ENCODE results near the gene BMP7.

DNA sequence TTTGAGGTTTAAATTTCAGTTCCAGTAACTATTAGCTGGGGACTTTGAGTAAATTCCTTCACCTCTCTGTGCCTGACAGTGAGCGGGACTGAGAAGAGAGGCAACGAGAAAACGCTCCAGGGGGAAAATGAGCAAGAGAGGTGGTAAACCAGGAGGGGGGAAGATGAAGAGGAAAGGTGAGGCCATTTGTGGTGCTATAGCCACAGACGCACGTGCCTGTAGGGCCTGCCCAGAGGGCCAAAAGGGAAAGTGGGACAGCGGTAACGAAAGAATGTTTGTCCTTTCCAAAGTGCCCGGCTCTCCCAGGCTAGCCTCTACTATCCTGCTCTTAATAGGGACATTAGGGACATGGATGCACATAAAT, 99.2 kb downstream of the BMP7 start:
- TF ChIP-seq, protein P1, sequence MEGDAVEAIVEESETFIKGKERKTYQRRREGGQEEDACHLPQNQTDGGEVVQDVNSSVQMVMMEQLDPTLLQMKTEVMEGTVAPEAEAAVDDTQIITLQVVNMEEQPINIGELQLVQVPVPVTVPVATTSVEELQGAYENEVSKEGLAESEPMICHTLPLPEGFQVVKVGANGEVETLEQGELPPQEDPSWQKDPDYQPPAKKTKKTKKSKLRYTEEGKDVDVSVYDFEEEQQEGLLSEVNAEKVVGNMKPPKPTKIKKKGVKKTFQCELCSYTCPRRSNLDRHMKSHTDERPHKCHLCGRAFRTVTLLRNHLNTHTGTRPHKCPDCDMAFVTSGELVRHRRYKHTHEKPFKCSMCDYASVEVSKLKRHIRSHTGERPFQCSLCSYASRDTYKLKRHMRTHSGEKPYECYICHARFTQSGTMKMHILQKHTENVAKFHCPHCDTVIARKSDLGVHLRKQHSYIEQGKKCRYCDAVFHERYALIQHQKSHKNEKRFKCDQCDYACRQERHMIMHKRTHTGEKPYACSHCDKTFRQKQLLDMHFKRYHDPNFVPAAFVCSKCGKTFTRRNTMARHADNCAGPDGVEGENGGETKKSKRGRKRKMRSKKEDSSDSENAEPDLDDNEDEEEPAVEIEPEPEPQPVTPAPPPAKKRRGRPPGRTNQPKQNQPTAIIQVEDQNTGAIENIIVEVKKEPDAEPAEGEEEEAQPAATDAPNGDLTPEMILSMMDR (IDR thresholded peaks at IDR 0.05): no peak
- no peak for TF ChIP-seq POLR2A (IDR thresholded peaks at IDR 0.05)

Data from uterus (tissue), 2 donors.